GF-D8 (cell line): ENCODE results near the gene PLAAT4.

Source experiments
- DNase-seq: peaks from one replicate; lab custom pipeline; 2025; lab: John Stamatoyannopoulos, UW

The PLAAT4 gene, protein sequence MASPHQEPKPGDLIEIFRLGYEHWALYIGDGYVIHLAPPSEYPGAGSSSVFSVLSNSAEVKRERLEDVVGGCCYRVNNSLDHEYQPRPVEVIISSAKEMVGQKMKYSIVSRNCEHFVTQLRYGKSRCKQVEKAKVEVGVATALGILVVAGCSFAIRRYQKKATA

DNA sequence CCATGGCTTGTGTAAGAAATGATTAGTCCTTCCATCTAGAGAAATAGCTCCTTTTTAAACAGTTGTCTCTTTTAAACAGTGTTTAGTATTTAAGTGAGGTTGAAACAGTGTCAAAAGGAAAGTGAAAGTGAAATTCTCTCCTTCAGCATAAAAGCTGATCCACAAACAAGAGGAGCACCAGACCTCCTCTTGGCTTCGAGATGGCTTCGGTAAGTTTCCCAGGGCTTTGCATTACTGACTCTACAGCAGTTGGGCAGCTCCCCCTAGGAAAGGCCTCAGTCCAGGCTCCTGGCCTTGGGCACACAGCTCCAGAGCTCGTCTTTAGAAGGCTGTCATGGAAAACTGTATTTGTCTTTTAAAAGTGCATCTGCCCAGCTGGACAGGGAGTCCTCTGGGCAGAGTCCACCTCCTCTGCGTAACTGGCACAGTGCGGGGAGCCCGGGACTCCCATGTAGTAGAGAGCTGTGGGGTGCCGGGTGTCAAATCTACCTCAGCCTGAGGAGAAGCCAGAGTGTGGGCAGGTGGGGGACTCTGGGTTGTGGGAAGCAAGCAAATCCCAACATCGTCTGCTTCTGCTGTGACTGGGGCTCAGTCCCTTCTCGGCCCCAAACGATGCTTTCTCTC is at the start of gene PLAAT4:
Gene PLAAT4 (plus strand): TSS at position 140 of the 624 bp plus-strand sequence. CDS start 61 bp downstream, at position 201.
- DNase-seq, result no peak

DNA sequence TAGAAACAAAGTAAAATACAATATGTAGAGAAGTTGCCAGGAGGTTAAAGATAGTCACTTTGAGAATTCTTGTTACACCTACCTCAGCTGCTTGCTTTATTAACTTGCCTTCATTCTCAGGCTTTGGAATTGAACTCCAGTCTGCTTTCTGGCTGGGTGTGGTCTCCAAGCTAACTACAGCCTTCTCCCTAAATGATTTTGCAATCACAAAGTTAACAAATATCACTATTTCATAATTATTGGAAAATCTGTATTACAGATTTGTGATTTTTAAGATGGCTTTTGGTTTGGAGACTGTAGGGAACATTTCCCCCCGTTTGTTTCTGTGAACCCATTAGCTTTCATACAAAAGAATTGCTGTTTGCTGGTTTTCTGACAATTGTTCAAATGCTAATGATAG is 47.8 kb upstream of the PLAAT4 start:
- DNase-seq, result no peak

DNA sequence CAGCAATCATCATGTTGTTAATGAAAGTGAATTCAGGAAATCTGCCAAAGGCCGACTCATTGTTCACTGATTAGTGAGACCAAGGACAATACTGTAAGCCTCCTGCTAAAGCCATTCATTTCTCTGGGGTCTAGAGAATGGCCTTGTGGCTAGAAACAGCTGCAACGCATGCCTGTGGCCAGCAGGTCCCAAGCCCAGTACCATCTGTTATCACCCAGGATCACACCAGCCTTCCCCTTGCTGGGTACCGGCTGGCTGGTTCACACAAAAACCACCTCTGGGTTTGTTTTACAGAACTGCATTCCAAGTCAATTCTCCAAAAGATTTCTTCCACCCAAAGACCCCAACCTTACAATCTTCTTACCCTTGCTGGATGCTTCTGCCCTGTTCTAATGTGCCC is 46.7 kb upstream of the PLAAT4 start:
- DNase-seq, result peak; percentile 63

DNA sequence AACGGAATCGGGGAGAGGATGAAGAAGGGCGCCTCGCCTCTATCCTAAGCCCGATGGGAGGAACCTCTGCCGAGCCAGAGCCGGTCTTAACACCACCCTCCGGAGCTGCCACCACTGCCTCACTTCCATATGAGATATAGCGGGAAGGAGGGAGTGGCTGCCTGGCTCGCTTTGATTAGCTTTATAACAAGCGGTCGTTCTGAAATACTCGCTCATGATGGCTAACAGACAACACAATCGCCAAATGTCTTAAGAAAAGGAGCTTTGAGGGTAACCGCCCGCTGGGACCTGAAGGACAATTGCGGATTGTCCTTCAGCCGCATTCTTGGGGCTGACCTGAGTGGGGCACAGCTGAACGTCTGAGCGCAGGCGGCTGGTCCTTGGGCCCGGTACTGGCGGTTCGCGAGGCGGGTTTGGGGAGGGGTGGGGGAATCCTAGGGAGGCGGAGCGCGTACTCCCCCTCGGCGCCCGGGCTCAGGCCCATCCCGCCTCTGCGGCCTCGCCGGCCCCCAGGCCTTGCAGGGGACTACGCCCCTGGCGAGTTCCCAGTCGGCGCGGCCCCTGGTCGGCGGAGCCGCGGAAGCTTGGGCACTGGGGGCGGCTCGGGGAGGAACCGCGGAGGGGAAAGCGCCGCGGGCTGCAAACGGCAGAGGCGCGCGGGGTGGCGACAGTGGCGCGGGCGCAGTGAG is 45.9 kb upstream of the PLAAT4 start, which contains the start of gene PLAAT5:
Gene PLAAT5 (minus strand): TSS at position 617 of the 689 bp plus-strand sequence. CDS start 133 bp downstream, at position 484.
- no peak for DNase-seq

DNA sequence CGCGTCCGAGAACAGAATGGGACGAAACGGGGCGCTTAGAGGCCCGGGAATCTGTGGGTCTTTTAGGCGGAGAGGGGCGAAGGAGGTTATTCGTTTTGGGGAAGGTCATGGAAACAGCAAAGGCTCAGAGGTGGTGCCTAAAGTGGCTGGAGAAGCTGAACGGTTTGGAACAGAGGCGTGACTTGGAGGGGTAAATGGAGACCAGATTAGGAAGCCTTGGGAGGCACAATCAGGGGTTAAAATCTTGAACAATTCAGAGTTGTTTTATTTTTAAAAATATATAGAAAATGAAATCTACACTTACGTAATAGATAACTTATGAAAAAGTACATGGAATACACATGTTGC is 45.4 kb upstream of the PLAAT4 start:
- DNase-seq, result no peak

DNA sequence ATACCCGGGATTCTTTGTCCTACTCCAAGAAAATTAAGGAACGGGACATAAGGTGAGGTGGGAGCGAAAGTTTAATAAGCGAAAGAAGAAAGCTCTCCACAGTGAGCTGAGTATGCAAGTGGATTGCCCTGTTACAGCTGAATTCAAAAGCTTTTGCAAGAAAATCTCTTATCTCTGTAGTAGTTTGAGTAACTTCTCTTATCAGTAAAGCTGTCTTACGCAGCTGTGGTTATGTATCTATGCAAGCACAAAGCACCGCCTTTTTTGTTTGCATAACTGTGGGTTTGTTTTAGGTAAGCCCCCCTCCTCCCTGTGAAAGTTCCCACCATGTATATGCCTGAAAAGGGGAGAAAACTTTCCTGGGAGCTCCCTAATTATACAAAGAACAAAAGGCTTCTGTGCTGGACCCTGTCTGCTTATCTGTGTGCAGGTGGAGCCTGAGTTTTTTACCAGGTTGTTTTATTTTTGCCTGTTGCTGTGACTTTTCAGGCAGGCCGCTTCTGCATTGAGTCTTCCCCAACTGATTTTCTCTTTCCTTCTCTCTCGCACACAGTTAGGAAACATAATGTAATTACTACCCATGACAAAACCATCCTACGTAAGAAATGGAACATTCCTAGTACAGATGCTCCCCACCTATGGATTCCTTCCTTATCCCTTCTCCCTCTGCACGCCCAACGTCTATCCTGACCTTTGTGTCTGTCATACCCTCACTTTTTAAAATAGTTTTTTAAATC is 44.8 kb upstream of the PLAAT4 start:
- peak; percentile 98 for DNase-seq

DNA sequence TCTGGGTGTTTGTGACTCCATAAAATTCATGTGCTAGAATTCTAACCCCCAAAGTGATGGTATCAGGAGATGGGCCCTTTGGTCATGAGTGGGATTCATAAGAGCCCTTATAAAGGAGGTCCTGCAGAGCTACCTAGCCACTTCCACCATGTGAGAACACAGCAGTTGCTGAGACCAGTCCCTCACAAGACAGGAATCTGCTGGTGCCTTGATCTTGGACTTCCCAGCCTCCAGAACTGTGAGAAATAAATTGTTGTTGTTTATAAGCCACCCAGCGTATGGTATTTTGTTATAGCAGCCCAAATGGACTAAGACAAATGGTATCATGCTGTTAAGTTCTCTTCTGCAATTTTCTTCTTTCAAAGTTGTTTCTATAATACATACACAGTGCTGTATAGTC is 44.2 kb upstream of the PLAAT4 start:
- no peak for DNase-seq

DNA sequence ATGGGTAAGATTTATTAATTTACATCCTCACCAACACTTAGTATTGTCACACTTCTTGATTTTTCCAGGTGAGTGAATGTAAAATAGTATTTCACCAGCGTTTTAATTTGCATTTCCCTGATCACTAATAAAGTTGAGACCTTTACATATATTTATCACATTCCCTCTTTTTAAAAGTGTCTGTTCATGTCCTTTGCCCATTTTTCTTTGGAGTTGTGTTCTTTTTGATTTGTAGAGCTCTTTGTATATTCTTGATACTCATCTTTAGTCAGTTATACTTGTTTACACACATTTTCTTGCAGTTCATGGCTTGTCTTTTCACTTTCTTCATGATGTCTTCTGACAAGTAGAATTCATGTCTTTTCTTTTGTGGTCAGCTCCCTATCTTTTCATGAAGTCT is 43.5 kb upstream of the PLAAT4 start:
- DNase-seq, result no peak

DNA sequence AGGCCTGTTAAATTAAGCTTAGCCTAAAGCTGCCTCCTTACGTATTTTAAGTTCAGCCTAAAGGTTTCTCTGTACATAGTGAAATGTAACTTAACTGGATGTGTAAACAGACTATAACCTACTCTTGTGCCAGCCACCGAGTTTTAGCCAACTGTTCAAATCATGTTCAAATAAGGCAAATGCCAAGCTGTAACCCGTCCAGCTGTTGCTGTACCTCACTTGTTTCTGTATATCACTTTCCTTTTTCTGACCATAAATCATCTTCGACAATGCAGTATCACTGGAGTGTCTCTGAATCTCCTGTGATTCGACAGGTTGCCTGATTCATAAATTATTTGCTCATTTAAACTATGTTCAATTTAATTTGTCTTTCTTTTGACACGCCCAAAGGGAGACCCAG is 41.6 kb upstream of the PLAAT4 start:
- DNase-seq, result no peak

DNA sequence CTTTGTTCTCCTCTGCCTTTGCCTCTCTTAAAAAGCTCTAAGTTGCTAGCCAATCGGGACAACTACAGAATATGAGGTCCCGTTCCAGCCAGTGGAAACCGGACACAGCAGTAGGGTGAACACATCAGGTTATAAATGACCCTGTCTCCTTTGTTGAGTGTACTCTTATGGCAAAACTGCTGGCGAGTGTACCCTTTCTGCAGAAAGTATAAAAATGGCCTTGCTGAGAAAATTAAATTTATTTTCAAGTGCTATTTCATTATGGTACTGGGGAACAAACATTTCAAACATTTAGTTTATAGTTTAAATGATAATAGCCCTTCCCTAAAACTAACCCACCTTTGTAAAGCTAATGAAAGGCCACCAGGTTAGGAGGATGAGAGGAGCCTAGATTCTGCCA is 36.7 kb upstream of the PLAAT4 start:
- DNase-seq, result no peak

DNA sequence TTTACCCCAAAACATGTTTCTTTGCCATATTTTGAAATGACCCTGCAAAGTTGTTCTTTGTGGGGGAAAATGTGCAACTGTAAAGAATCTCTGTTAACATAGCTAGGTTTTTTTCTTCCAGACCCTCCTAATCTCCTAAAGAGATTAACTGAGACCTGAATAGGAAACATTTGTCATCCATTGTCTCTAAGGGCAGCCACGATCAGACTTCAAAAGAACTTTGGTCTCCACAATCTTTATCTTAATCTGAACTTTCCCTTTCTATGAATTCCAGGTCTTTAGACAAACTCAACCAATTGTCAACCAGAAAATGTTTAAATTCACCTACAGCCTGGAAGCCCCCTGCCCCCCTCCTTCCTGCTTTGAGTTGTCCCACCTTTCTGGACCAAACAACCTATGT is 35.4 kb upstream of the PLAAT4 start:
- no peak for DNase-seq

DNA sequence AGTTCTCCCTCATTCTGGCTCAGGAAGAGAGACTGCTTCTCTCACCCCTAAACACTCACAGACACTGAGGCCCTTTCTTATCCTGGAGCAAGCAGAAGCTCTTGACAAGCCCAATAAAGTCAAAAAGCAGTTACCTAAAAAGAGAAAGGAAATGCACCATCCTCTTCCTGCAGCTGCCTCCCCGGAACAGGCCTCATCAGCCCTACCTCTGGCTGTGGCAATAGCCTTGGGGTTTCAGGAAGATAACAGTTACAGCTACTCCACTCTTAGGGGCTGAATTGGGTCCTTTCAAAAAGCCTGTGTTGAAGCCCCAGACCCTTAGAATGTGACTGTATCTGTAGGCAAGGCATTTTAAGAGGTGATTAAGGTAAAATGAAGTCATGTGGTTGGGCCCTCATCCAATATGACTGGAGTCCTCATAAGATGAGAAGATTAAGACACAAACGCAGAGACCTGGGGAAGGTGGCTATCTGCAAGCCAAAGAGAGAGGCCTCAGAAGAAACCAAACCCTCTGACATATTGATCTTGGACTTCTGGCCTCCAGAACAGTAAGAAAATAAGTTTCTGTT is 34.3 kb upstream of the PLAAT4 start:
- peak; percentile 88 for DNase-seq

DNA sequence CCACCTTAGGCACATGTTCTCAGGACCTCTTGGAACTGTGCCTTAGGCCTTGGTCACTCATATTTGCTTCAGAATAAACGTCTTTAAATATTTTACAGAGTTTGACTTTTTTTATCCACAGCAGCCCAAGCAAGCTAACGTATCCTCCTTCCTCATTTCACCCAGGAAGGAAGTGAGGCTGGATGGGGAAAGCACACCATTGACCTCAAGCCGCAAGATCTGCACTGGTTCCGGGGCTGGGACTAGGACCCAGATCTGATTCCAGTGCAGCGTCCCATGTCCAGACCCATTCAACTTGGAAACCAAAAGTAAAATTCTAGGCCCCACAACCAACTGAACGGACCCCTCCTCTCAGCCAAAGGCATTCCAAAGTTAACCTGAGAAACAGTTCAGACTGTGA is 33.1 kb upstream of the PLAAT4 start:
- DNase-seq, result peak; percentile 85

DNA sequence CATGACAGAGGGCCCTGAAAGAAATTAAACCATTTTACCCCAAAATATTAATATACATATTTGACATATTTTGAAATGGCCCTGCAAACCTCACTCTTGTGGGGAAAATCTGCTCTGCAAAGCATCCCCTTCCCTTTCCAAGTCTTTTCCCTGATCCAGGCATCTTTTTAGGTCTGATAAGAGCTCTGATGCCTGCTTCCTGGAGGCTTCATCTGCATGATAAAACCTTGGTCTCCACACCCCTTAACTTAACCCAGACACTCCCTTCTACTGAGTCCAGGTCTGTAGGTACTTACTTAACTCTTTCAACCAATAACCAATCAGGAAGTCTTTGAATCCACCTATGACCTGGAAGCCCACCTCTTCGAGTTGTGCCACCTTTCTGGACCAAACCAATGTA is 32.6 kb upstream of the PLAAT4 start:
- no peak for DNase-seq

DNA sequence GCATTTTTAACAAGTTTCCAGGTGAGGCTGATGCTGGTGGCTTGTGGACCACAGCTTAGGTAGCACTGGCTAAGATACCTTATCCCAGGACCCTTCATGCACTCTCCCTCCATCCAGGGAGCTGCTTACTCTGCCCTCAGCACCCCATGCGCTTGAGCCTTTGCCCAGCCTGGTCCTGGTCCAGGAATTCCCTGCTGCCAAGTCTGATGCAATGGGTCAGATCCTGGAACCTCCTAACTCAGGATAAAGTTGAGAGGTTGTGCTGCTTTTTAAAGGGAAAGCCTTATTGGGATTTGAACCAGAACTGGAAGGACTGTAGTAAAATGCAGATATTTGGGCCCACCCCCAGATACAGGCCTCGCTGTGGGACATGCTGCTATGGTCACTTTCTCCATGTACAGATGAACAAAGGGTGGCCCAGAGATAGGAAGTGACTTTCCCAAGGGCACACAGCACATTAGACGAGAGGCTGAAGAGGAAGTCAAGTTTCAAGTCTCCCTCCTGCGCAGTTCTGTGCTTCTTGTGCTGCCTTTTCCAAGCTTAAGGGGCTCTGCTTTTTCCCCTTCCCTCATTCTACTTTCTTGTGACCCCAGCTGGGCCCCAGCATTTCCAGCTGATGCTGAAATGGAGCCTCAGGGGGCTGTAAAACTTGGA is 31.5 kb upstream of the PLAAT4 start:
- DNase-seq, result peak; percentile 44

DNA sequence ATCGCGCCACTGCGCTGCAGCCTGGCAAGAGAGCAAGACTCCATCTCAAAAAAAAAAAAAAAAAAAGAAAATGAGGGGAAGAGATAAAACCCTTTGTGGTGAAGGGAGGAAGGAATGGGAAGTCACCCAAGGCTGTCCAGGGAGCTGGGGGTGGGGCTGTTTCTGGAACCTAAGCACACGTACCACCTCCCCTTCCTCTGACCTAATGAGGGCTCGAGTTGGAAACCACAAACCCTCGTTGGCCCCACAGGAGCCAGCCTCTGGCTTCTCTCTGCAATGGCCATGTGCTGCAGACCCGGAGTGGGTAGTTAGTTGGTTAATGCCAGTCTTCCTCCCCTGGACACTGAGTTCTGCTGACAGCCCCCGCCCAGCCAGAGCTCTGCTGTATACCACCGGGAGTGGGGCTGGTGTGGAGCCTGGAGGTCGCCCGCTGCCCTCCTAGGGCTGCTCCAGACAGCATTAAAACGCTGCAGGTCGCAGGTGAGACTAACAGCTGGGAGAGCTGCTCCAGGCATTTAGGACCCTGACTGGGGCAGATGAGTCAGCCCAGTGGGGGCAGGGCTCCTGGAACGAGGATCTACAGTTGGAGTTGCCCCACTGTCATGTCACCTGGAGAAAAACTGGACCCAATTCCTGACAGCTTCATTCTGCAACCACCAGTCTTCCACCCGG is 30.6 kb upstream of the PLAAT4 start, which contains the start of gene LGALS12:
Gene LGALS12 (plus strand): TSS at position 228 of the 672 bp plus-strand sequence. CDS start 375 bp downstream, at position 603.
- DNase-seq, result peak; percentile 98

DNA sequence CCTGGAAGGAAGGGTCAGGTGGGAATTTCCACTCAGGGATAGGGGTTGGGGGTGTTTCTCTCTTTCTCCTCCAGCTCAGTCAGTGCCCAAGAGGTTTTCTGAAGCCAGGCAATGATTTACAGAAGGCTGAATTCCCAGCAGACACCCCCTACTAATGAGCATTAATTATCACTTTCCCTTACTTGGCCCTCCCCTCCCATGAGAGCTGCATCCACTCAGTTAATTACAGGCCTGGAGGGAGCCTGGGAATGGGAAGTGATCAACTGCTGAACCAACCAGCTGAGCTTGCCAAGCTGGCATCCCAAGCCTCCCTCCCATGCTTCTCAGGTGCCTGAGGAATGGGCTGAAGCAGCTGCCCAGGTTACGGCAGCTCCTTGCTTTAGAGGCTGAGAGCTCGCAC is 29.7 kb upstream of the PLAAT4 start:
- no peak for DNase-seq

DNA sequence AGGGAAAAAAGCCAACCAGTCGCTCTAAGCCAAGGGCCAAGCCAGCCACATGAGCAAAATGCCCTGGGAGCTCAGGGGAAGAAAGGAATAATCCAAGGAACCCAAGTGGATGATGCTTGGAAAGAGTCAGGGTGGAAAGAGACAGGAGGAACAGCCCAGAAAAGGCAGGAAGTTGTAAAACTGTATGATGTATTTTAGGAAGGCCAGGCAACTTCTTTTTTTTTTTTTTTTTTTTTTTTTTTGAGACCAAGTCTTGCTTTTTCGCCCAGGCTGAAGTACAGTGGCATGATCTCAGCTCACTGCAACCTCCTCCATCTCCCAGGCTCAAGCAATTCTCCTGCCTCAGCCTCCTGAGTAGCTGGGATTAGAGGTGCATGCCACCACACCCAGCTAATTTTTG is 29.1 kb upstream of the PLAAT4 start:
- peak; percentile 39 for DNase-seq

DNA sequence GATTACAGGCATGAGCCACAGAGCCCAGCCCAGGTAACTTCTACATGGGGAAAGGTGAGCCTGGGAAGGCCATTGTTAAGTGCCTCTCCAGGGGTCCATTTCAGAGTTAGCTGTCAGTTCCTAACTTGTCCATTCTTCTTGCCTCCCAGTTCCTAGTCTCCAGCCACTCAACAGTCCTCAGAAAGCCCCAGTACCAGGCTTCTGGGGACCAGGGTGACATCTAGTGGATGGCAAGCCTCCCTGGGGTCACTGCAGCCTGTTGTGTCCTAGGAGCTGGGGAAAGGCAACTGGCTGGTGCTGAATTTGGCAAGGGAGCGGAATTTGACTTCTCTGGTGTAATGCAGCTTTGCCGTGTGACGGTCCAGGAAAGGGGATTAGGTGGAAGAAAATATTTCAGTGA is 28.6 kb upstream of the PLAAT4 start:
- peak; percentile 37 for DNase-seq

DNA sequence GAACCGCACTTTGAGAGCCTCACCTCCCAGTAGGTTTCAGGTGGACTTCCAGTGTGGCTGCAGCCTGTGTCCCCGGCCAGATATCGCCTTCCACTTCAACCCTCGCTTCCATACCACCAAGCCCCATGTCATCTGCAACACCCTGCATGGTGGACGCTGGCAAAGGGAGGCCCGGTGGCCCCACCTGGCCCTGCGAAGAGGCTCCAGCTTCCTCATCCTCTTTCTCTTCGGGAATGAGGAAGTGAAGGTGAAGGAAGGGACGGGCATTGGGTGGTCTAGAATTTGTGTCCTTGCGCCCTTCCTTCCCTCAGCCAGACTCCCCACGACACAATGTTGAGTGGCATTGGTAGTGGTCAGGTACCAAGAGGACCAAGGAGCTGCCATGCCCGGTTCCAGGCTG is 27.9 kb upstream of the PLAAT4 start:
- no peak for DNase-seq

DNA sequence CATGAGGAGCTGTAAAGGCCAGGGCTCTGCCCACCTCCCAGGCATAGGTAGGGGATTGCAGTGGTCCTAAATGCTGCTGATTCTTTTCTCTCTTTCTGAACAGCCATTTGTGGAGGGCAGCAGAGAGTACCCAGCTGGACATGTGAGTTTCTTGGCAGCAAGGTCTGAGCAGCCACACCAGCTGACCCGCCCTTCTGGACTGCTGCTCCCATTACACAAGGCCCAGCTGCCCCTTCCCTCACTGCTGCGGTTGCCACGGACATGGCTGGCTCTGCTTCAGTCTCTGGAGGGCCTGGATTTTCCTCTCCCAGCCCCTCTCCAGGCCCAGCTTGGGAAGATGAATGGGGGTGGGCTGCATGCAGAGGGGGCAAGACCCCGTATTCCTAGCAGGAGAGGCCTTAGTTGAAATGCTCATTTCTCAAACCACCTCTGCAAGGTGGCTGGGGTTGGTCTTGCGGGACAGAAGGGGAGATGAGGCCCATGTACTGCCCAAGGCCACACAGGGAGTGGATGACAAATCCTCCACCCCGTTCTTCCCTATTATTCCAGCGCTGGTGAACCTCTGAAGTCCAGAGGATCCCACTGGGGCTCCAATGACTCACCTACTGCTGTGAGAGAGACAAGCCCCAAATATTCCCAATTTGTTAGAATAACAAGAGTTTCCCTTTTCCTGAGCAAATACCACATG is 26.1 kb upstream of the PLAAT4 start:
- no peak for DNase-seq
